ENCODE data around the gene STARD3NL. TPM values are rescaled to one million over a fixed set of nuclear protein-coding genes. Genes with fewer than 3 reads are reported as not detected.
"Not testable (repeated sequence)": the region's sequence is repeated elsewhere in the genome, so short reads cannot be mapped to it uniquely, and the experiment has no call there.

STARD3NL gene
- total RNA-seq, 1 donor from 2014 or later = 37.1 TPM

DNA sequence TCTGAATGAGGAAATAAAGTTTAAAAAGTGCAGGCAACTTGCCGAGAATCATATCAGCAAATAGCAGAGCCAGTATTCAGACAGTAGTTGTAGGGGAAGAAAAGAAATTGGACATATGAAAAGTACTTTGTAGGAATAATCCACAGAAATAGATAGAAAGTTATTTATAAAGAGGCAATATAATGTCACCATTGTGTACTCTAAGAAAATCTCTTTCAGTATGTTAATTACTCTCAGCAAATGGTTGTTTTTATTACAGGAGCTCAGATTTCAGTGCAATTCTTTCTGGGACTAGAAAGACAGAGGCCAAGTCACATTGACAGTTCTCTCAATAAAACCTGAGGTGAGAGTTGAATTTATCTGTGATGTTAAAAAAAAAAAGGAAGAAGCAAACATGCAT, 85.2 kb downstream of the STARD3NL start:
- not testable (repeated sequence) for DNase-seq (ENCODE audit: low spot score)

DNA sequence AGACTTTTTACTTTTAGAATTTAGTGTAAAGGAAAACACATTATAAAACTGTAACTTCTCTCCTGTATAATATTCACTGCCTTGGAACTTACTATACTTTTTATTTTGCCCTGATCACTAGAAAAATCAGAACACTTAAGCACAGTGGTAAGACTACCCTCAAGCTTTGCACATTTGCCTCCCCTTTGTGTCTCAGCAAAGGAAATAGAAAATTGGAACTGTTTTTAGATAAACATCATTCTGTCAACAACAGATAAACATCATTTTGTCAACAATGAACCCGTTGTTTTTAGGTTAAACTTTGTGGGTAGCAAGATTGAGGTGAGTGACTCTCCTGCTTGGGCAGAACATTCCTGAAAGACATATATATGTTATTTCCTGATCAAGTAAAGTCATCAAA, 86.6 kb downstream of the STARD3NL start:
- DNase-seq (ENCODE audit: low spot score) = not testable (repeated sequence)

GRCh38 chr7:38265958-38266357, 87.9 kb downstream of the STARD3NL start:
- DNase-seq (ENCODE audit: low spot score) = not testable (repeated sequence)

DNA sequence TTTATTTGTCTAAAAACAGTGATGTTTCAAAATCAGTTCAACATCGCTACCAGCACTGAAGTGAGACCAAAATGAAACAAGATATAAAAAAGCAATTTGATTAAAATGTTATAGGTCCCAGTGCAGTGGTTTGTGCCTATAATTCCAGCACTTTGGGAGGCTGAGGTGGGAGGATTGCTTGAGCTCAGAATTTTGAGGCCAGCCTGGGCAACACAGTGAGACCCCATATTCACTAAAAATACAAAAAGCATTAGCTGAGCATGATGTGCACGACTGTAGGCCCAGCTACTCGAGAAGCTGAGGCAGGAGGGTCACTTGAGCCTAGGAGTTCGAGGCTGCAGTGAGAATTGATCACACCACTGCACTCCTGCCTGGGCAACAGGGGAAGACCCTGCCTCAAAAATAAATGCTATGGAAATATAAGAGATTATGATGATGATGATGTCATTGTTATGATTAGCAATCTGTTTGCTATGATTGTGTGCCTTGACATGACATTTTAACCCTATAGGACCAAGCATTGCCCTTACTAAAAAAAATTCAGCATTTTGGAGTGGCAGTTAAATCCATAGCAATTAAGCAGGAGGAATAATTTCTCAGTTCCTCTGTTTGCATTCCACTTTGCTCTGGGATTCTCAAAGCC, 91.8 kb downstream of the STARD3NL start:
- DNase-seq (ENCODE audit: low spot score) = not testable (repeated sequence)

DNA sequence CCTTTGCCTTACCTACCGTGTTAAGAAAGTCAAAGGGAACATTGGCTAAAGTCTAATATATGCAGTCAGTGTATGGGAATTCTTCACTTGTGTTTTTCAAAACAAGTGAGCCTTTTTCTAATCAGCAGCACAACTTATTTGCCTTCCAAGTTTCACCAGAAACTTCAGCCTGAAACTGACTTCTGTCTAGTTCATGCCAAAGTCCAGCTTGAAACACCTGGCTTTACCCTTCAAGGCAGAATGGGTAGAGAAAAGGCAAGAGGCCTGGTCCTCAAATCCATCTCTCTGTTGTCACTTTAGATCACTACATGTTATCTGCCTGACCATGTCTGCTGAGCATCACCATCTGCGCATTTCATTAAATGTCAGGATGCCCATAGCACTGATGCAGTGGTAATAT, 92.4 kb downstream of the STARD3NL start:
- not testable (repeated sequence) for DNase-seq (ENCODE audit: low spot score)

- no peak for DNase-seq (ENCODE audit: low spot score)
Observed at GRCh38 chr7:38273286-38273995, 95.4 kb downstream of the STARD3NL start, which contains the start of gene TARP. Gene TARP, minus strand, starts transcription at chr7:38273636.

DNA sequence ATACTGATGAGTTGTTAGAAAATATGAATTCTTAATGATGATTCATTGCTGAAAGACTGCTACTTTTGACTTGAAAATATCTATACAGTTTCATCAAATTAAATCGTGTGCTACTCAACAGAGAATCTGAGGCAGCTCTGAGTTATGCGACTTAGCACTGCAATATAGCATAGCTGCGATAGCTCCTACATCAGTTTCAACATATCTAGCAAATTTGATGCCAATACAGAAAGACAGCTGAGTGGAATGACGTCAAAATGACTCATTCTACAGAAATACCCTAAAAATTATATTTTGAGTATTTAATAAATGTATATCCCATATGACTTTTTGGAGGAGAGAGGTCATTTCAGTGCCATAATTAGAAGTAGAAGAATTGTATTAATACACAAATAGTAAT, 96.4 kb downstream of the STARD3NL start:
- no peak for DNase-seq (ENCODE audit: low spot score)

DNA sequence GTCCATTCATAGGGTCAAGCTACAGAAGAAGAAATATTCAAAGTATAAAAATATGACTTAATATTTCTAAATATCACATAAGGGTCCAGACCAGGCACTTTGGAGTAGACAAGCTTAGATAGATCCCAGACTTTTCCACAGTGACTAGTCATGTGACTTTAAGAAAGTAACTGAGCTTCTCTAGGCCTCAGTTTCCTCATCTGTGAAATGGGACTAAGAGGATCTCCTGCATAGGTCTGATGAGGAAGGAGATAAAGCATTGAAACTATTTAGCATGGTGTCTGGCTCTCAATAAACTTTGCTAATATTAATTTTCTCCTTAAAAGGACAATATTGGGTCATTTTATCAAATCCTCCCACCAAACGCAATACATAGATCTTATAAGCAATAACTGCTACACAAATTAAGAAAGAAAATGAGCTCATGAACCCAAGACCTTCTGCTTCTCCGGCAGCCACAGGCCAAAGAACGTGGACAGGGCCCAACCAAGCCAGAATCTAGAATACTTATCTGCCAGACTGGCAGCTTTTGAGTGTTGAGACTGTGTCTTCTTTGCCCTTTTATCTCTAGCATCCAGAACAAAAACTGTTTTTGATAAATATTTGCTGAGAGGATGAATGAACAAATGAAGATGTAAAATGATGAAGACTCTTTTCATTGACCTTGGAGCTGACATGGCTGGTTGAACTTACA, 97.0 kb downstream of the STARD3NL start:
- DNase-seq (ENCODE audit: low spot score) = no peak

DNA sequence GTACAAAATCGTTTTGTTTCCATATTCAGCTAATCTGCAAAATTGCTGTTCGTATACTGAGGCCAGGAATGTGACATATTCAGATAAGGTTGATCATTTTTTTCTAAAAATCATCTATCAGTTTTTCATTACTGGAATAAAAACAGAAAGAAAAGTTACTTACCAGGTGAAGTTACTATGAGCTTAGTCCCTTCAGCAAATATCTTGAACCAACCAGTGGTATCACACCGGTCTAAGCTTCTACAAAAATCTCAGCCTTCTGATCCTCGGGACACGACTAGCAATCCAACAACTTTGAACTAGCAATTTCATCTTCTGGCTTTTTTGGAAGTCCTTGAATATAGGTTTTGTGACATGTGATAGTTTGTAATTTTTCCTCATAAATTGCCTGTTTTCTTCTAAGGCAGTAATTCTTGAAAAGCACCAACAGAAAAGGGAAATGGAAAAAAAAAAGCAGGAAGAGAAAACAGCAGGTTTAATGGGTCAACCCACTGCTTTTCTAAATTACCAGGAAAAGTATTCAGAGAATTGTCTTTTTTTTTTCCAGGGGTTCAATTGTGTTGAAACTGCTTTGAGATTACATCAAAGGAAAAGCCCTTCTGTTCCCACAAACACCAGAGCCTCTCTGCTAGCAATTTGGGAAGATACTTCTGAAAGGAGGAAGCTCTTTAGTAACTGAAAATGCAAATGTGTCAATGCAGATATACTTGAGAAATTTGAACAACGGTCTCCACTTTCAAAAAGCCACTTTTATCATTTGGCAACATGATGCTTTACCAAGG, 98.2 kb downstream of the STARD3NL start:
- no peak for DNase-seq (ENCODE audit: low spot score)

- no peak for DNase-seq (ENCODE audit: low spot score)
Observed at GRCh38 chr7:38280000-38280399, 102.0 kb downstream of the STARD3NL start.
